ENCODE data around the gene KCTD18. TPM values are rescaled to one million over a fixed set of nuclear protein-coding genes. Genes with fewer than 3 reads are reported as not detected.

Gene KCTD18
- total RNA-seq, 2 experiments from 2014 or later: 13.3 to 13.7 TPM

DNA sequence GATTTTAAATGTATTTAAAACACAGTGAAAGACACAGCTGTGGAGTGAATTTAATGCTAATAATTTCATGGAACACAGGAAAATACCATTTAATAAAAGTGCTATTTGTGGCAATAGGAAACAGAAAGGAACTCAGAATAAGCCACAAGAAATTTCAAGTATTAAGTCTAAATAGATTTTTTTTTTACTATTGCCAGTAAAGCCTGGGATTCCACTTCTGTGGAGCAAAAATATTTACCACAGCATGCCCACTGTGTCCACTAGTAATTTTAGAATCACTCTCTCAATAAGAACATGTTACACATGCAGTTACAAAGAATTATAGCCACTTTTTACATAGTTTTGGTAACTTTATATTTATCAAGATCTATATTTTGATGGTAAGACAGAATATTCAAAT, 17.2 kb downstream of the KCTD18 start:
- POLR2A ChIA-PET: no interaction called here
- CTCF ChIA-PET: interaction anchor here (1.5 kb wide), 1 partner anchor 11 kb away, joined by 4 read pairs; no protein-coding TSS in a partner anchor

DNA sequence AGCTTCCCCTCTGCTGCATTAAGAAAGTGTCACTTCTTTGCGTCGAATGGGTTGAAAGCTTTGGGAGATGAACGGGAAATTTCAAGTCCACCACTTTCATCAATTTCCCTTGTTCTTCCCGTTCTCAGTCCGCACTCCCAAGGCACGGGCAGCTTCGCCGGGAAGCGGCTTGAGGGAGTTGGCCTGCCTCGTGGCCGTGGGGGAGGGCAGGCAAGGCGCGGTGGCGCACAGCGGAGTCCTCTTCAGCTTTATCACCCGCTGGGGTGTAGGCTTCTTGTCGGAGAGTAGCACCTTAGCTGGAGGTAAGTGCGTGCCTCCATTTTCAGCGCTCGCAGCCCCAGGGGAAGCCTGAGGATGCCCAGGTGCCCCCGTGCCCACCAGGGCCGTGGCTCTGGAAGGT, 19.9 kb downstream of the KCTD18 start:
- CTCF ChIA-PET: no interaction called here

DNA sequence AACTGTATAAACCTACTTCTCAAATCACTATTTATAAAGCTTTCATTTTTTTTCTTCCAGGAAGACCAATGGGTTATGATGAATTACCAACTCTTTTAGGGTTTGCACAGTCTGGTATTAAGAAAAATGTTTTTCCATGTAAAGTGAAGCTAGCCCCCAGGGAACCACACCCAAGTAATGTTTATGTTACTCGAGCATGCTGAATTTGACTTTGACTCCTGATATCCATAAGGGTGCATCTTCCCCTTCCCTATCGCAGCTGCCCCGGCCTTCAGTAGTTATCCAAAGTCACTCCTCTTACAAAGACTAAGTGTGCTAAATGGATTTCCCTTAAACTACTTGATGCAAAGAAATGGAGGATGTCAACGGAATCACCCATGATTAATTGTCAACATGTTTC, 21.7 kb downstream of the KCTD18 start:
- ChIA-PET POLR2A (no interaction called here), CTCF (no interaction called here)

More for the DNA sequence above, 19.9 kb downstream of the KCTD18 start:
- POLR2A ChIA-PET: no interaction called here

DNA sequence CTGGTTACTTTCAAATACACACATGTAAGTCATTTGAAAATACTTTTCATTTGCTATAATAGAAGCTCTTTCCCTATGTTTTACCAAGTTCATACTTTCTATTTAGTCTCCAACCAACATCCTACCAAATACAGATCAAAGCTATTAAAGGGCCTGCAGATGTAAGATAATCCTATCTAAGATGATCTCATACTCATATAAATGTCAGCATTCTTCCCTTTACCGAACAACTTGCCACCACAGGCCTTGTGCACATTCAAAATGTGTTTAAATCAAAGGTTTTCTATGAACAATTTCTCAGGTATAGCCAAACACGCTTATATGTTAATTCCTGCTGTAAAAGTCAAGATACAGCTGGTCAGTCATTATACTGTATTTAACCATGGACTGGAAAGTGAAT, 23.3 kb downstream of the KCTD18 start:
- POLR2A ChIA-PET: no interaction called here

DNA sequence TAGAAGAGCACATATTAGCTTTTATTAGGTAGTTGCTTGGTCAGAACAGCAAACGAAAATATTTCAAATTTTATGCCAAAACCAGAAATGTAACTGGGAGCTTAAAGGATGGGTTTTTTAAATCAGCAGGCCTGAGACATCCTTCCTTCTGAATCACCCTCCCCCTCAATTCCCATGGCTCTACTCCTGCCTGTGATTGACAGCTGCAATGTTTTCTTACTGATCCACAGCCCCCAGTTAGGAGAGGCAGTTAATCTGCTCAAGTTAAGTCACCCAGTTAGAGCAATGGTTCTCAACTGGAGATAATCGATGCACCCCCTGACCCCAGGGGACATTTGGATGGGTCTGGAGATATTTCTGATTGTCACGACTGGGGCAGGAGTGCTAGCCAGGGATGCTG, 24.9 kb downstream of the KCTD18 start:
- ChIA-PET POLR2A (no interaction called here), CTCF (interaction anchor here (1.6 to 5.5 kb wide), 3 partner anchors 14 to 511 kb away, joined by 3 to 27 read pairs (median 6); no protein-coding TSS in a partner anchor)

More for the DNA sequence above, 23.3 kb downstream of the KCTD18 start:
- CTCF ChIA-PET: interaction anchor here (0.8 kb wide), 1 partner anchor 112 kb away, joined by 3 read pairs; no protein-coding TSS in a partner anchor

DNA sequence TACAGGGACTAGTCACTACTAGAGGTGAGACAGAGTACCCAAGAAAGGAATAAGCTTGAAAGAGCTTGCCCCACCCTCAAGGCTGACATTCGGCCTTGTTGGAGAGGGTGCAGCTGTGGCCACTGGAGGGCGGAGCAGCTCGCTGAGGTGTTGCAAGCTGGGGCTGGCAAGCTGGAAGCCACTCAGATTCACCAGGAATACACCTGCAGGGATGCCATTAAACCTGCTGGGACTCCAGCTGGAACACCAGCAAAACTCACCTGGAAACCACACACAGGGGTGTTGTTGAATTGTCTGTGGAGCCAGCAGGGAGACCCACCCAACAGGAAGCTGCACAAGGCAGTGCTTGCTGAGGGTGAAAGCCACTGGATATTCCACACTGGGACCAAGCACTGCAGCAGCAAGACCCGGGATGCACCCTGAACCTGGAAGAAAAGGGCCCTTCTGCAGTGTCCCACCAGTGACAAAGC, 26.1 kb downstream of the KCTD18 start:
- CTCF ChIA-PET: interaction anchor here (0.8 to 5.5 kb wide), 4 partner anchors 12 to 510 kb away, joined by 3 to 27 read pairs (median 4); partner anchors contain the start of gene KCTD18
- POLR2A ChIA-PET: no interaction called here

DNA sequence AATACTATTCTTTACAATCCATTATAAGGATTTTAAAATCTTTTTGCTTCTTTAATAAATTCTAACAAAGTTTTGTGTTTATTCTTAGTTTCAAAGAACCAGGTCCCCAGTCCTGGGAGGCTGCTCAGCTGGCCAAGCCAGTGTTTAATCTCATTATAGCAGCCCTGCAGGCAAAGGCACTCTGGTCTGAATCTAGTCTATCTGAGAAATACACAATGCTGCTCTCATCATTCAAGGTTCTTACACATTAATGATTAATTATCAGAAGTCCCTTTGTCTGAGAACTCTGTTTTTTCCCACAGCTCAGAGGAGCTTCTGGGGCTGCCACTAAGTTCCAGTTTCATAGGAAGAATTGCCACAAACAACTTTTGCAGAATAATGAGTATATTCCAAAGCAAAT, 27.7 kb downstream of the KCTD18 start:
- CTCF ChIA-PET: interaction anchor here (0.7 to 5.5 kb wide), 6 partner anchors 11 to 509 kb away, joined by 3 to 27 read pairs (median 4); partner anchors contain the start of gene KCTD18

DNA sequence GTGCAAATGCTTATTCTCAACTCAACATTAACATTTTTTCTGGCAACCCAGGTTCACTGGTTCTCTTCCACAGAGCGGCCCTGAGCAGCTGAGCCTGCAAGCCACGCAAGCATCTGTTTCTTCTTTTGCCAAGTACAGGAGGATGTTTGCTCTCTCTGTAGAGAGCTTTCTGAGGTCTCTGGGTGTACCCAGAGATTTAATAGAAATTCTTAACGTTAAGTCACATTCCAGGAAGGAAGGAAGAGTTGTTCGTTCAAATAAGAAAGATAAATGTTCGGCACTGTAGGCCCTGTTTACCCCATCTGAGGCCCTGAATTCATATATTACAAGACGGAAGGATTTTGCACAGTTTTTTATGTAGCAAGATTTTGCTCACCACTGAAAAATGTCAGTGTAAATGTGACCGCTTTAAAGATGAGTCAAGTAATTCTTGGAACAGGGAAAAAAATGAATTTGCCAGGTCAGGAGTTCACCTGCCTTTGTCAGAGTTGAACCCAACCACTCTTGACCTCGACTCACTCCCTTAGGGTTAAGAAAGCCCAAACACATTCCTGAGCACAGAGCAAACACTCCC, 30.1 kb downstream of the KCTD18 start:
- CTCF ChIA-PET: interaction anchor here (1.3 to 5.5 kb wide), 2 partner anchors 8 to 10 kb away, joined by 5 to 27 read pairs; no protein-coding TSS in a partner anchor
- POLR2A ChIA-PET: no interaction called here

More for the DNA sequence above, 27.7 kb downstream of the KCTD18 start:
- POLR2A ChIA-PET: no interaction called here

DNA sequence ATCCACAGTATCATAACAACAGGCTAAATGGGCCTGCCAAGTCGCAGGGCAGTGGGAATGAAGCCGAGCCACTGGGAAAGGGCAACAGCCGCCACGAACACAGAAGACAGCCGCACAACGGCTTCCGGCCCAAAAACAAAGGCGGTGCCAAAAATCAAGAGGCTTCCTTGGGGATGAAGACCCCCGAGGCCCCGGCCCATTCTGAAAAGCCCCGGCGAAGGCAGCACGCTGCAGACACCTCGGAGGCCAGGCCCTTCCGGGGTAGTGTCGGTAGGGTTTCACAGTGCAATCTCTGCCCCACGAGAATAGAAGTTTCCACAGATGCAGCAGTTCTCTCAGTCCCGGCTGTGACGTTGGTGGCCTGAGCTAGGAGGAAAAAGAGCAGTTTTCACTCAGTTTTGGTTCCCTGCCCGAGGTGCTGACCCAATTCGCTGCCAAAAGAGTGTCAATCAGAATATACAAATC, 32.2 kb downstream of the KCTD18 start:
- ChIA-PET POLR2A (no interaction called here), CTCF (interaction anchor here (0.6 to 1.6 kb wide), 2 partner anchors 12 to 700 kb away, joined by 3 to 6 read pairs; no protein-coding TSS in a partner anchor)

DNA sequence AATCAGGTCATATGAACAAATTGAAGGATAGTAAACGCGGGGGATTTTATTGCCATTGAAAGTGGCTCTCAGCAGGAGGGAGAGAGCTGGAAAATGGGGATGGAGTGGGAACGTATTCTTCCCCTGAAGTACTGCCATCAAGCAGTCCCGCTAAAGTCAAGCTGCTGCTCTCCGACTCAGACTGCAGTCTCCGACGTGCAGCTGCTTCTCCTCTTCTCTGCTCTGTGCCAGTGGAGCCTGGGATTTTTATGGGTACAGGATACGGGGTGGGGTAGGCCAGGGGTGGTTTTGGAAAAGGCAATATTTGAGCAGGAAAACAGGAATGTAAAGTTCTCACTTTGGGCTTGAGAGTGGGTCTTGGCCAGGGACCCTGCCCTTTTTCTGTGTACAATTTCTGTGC, 33.0 kb downstream of the KCTD18 start:
- CTCF ChIA-PET: interaction anchor here (1.1 kb wide), 1 partner anchor 491 kb away, joined by 3 read pairs; no protein-coding TSS in a partner anchor
- POLR2A ChIA-PET: no interaction called here

DNA sequence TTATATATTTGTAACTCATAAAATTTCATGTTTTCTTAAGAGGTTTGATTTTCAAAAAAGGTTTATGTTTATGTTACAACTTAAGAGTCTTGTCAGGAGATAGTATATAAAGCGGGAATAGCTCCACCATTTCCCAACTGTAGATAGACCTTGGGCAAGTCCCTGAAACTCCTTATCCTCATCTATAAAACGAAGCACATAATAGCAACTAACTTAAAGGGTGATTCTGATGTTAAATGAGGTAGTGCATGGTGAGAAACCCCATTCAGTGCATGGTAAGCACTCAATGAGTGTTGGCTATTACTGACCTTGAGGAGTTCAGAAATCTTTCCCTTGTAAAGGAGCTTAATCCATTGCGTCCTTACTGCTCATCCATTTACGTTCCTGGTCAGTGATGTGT, 34.1 kb downstream of the KCTD18 start:
- ChIA-PET POLR2A (no interaction called here), CTCF (interaction anchor here (1.1 kb wide), 1 partner anchor 490 kb away, joined by 3 read pairs; no protein-coding TSS in a partner anchor)

DNA sequence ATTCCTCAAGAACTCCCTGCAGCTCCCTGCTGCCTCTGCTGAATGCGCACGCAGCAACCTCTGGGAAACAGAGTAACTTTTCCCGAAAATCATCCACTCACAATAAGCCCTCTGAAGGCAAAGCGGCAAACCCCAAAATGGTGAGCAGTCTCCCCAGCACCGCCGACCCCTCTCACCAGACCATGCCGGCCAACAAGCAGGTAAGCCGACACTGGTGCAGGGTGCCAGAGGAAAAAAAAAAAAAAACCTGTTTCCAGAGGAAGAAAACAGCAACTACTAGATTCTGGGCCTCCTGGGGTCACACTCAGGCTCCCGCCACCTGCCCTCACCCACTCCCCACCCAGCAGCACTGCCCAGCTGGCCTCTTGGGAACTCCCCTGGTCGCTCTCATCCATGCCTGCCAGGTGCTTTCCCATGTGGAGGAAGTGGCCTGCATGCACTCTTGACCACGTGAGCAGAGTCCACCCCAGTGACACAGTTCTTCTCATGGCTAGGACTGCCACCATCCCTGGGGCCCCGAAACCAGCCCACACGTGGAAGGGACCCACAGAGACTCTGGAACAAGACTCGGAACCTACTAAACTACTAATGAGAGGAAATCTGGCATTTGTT, 36.9 kb downstream of the KCTD18 start:
- ChIA-PET POLR2A (no interaction called here), CTCF (interaction anchor here (3.4 kb wide), 1 partner anchor 10 kb away, joined by 27 read pairs; no protein-coding TSS in a partner anchor)

DNA sequence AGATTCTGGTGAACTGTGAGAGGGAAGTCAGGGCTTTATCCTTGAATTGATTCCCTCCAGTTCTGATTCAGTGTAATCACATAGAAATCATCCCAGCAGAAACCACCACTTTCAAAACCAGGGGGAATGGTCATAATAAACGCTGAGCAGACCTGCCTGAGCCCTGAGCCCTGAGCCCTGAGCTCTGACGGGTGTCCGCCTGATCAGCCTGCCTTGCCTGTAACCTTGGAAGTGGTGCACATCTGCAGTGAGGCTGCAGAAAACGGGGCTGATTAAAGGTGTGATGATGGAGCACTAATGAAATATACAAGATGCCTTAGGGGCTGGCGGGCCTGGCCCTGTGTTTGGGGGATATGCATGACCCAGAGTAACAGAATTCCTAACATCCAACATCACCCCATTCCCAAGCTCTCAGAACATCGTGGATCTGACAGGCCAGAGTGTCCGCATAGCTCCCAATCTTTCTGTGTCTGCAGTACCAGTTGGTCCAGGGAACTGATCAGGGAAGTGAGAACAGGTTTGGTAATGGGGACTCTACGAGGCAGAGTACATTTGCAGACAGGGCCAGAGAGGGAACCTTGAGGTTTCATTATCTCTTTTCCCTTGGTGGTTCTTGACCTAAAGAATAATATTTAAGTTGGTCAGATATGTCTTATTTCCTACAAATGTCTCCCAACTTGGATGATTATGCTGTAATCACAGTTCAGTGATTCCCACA, 37.8 kb downstream of the KCTD18 start:
- CTCF ChIA-PET: interaction anchor here (0.7 to 3.4 kb wide), 3 partner anchors 11 to 45 kb away, joined by 4 to 27 read pairs (median 6); no protein-coding TSS in a partner anchor
- POLR2A ChIA-PET: no interaction called here

DNA sequence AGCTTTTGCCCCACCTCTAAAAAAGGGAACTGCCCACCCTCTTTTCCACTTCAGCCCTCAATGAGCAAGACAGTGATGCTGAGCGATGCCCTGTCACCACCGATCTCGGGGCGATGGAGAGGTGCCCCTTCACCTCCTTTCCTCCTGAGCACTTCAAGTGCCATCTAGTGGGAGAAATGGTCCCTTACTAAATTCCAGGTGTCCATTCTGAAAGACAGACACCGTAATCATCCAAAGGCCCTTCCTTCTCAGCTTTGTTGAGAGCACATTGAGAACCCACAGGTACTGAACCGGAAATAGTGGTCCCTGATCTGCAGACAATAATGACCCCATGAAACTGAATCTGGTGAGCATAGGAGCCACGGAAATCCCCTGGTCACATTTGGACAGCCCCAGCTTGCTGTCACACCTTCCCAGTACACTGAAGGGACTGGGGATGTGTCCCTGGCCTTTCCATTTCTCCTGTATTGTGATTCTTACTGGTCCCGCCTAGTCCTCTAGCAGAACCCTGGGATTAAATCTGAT, 38.5 kb downstream of the KCTD18 start:
- ChIA-PET CTCF (interaction anchor here (0.7 to 3.4 kb wide), 5 partner anchors 11 to 491 kb away, joined by 3 to 27 read pairs (median 6); no protein-coding TSS in a partner anchor), POLR2A (interaction anchor here (2.0 kb wide), 1 partner anchor 17 kb away, joined by 5 read pairs; no protein-coding TSS in a partner anchor)

DNA sequence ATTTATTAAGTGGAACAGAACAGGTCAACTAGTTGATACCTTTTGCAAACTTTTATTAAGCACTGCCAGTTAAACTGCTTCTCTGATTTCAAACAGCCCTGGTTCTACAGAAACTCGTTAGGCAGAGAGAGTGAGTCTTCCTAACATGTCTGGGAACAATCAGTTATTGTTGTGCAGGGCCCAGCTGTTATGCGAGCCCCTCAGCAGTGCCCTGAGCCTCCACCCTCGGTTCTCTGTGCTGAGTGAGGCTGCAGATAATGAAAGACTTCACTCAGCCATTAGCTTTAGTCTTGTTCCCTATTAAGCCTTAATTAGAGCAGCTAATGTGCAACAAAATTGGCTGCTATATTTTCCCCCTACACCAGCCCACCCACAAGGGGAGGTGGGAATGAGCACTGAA, 39.6 kb downstream of the KCTD18 start:
- CTCF ChIA-PET: interaction anchor here (0.6 to 3.4 kb wide), 6 partner anchors 9 to 490 kb away, joined by 3 to 27 read pairs (median 4); no protein-coding TSS in a partner anchor
- POLR2A ChIA-PET: interaction anchor here (2.0 kb wide), 1 partner anchor 16 kb away, joined by 5 read pairs; no protein-coding TSS in a partner anchor

DNA sequence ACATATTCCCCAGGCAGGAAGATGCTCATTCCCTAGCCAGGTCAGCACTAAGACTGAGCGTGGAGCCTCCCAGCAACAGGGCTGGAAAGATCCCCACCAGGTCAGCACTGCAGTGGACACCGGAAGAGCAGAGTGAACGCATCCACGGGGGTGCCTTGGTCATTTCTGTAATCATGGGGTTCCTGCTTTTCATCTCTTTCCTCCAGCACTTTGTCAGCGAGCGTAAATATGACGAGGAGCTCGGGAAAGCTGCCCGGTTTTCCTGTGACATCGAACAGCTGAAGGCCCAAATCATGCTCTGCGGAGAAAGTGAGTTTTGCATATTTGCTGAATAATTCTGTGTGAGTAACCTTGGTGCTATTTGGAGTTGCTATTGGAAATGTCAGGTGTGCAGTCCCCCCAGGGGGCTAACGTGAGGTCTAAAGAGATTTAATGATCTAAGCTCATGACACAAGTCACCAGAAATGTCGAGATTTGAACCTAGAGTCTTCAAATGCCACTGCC, 40.1 kb downstream of the KCTD18 start:
- CTCF ChIA-PET: interaction anchor here (0.7 to 3.4 kb wide), 5 partner anchors 9 to 490 kb away, joined by 3 to 27 read pairs (median 5); no protein-coding TSS in a partner anchor
- POLR2A ChIA-PET: interaction anchor here (2.0 kb wide), 1 partner anchor 15 kb away, joined by 5 read pairs; no protein-coding TSS in a partner anchor

DNA sequence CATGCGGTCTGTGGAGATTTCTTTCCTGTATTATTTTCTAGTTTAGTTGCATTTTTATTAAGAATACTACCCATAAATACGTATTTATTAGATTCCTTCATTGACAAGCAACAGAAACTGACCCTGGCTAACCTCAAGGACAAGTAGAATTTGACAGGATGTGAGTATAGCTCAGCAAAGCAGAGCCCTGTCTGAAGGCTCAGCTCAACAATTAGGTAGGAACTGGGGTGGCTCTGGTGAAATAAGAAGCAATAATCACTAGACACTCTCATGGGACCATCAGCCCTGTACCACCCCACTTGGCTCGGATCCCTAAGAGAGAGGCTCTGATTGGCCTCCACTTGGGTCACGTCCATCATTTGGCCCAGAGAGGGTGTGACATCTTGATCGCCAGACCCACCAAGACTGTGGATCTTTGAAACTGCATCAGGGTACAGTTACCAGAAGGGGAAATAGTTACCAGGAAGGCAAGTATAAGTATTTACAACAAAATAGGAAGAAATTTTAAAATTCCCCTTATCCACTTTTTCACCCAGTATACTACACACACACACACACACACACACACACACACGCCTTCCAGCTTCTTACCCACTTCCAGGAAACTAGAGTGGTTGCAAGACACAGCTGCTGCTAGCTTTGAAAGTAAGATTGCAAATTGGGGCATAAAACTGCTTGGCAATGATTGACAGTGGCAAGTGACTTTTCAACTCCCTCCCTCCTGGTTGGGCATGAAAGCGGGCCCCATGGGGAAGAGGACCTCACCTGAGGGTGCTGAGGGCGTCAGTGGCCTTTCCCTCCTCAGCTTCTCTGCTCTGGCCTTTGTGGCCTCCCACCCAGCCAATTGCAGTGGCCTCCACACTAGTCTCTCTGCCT, 41.8 kb downstream of the KCTD18 start:
- CTCF ChIA-PET: interaction anchor here (1.2 to 2.4 kb wide), 4 partner anchors 13 to 489 kb away, joined by 3 to 9 read pairs (median 6); no protein-coding TSS in a partner anchor
- POLR2A ChIA-PET: interaction anchor here (1.0 to 1.4 kb wide), 2 partner anchors 13 to 162 kb away, joined by 3 to 4 read pairs; partner anchors contain the start of gene SPATS2L
